ENCODE measurements around the gene ZNF14. TPM values are rescaled to one million over a fixed set of nuclear protein-coding genes. Genes with fewer than 3 reads are reported as not detected.

The ZNF14 gene
- total and polyA plus RNA-seq, 9 of the 15 experiments (the other 6 are each of a cell fraction or from before 2014, with no cell fraction given) = 1.9 to 7.0 (median 4.0) TPM

GRCh38 chr19:19663256-19664120, 69.4 kb downstream of the ZNF14 start, which contains the start of gene ATP13A1 (continued):
- TF ChIP-seq U2AF2 (optimal IDR thresholded peaks at IDR 0.05; ENCODE audit: low read depth, low read length) (no peak), ZBTB11 (CRISPR knock-in tag; IDR thresholded peaks at IDR 0.05) (peak; percentile 46 to 93 (median 48); a peak in 4 of 6 replicates), ZNF175 (CRISPR knock-in tag; IDR thresholded peaks at IDR 0.05; ENCODE audit: low read depth) (peak; percentile 71; the same call in 1 of the 2 replicates), ZNF740 (CRISPR knock-in tag; IDR thresholded peaks at IDR 0.05) (0 out of 2 replicates have a peak, but pooled peaks have one; percentile 29), ZNF740 (tag; IDR thresholded peaks at IDR 0.05) (no peak), ZKSCAN3 (CRISPR knock-in tag; IDR thresholded peaks at IDR 0.05) (no peak), ZNF561 (CRISPR knock-in tag; conservative IDR thresholded peaks at IDR 0.05) (no peak), AFF4 (CRISPR knock-in tag; IDR thresholded peaks at IDR 0.05) (0 out of 2 replicates have a peak, but pooled peaks have one; percentile 16), CSDE1 (IDR thresholded peaks at IDR 0.05) (peak in 1 of 2 experiments; percentile 93; a peak in 2 of 4 replicates), CHD2 (IDR thresholded peaks at IDR 0.05; ENCODE audit: low read depth, low read length) (no peak), NFYB (IDR thresholded peaks at IDR 0.05; ENCODE audit: extremely low read depth, insufficient read length) (no peak)
- TF ChIP-seq, protein P1, sequence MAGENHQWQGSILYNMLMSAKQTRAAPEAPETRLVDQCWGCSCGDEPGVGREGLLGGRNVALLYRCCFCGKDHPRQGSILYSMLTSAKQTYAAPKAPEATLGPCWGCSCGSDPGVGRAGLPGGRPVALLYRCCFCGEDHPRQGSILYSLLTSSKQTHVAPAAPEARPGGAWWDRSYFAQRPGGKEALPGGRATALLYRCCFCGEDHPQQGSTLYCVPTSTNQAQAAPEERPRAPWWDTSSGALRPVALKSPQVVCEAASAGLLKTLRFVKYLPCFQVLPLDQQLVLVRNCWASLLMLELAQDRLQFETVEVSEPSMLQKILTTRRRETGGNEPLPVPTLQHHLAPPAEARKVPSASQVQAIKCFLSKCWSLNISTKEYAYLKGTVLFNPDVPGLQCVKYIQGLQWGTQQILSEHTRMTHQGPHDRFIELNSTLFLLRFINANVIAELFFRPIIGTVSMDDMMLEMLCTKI (IDR thresholded peaks at IDR 0.05; ENCODE audit: partially characterized antibody) = no peak

All from K562 (cell line).